HG02763 (cell line): ENCODE measurements around the gene RASL12.
A peak's percentile ranks its signal among the peaks of the same experiment; 100 is the strongest.
"Not testable (repeated sequence)": the region's sequence is repeated elsewhere in the genome, so short reads cannot be mapped to it uniquely, and the experiment has no call there.

Experiments
- ATAC-seq: cut with Tn5 transposase; IDR thresholded peaks from one replicate; pipeline ENCODE4 v1.9.1; 2021; ENCODE audit warnings: mild to moderate bottlenecking, moderate library complexity; ENCODE audit not compliant: unreplicated experiment

The RASL12 gene

DNA sequence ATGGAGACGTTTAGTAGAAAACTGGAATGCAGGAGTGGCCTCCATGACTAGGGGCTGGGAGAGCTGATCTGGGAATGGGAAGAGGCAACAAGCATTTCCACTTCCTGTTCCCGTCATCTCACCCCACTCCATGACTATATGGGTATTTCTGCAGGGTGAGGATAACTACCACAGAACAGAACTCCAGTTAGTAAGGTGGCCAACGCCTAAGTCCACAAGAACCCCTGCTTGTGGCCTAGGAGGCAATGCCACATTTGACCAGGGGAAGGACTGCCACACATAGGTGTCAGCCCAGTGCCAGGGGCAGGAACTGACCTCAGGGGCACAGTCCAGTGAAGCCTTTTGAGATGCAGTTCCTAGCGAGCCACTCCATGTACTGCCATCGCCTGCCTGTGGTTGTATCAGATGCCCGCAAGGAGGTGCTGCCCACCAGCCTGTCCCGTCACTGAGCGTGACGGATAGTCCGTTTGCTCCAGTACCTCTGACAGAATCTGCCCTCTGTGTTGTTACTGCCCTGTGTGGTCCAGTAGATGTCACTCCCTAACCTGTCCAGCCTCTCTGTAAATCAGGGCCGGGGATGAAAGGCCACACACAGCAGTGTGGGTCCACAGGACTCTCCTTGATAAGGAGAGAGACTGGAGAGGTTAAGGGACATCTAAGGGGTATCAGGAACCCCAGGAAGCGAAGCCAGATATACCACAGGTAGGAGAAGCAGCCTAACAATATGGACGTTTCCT is 34.8 kb downstream of the RASL12 start:
- peak; percentile 36 for ATAC-seq

DNA sequence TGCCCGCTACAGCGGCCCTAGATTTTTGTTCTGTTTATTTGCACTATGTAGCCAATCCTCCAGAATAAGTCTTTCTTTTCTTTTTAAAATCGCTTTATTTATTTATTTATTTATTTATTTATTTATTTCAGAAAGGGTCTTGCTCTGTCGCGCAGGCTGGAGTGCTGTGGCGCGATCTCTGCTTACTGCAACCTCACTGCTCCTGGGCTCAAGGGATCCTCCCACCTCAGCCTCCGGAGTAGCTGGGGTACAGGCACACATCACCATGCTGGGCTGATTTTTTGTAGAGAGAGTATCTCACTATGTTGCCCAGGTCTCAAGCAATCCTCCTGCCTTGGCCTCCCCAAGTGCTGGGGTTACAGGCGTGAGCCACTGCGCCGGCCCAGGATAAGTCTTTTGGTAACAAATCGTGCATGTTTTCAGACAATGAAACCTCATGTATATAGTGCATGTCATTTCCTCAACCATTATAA is 38.0 kb downstream of the RASL12 start:
- no peak for ATAC-seq

DNA sequence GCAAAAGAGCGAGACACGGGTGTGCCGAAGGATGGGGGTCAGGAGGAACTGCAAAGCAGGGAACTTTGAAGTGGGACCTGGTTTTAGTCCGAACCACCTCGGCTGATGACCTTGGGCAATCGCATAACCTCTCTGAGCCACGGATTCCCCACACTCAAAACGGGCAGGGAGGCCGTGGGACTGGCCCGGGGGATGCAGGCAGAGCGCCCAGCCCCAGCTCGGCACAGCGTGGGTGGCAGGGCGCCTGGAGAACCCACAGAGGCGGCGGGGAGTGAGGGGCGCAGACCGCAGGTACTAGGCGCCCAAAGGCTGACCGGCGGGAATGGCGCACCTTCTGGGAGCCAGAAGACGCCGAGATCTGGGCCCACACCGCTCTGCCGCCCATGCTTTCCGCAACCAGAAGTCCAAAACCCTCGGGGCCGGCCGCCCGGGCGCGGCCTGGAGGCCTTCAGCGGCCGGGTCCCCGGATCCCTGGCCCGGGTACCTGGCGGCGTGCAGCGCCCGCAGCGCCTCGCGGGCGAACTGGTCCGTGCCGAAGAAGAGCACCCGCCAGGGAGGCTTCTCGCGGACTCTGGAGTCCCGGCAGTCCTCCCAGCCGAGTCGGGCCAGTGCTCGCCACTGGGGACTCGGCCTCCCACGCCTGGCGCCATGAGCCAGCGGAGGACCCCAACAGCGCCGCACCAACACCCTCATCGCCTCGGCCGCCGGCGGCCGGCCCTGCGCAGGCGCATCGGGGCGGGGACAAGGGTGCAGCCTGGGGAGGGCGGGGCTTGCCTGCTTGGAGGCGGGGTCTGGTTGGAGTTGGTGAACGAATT is 38.7 kb downstream of the RASL12 start, which contains the start of gene MTFMT:
TSS of gene MTFMT (minus strand) at position 719 of the 815 bp plus-strand sequence. CDS start at position 693, 26 bp downstream.
- peak; percentile 80 for ATAC-seq

DNA sequence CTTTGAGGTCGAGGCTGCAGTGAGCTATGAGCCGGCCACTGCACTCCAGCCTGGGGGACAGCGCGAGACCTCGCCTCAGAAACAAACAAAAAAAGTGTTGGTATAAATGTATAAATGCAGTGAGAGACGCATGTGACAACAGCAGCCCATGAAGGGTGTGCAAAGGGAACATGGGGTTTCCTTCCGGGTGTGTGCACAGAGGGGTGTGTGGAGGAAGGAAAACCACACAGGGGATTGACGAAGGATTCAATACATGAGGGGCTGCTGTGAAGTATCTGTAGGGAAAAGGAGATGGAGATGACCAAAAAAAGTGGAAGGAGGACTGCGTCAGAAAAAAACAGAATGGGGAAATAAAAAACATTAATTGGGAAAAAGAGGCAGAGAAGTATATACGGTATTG is 39.5 kb downstream of the RASL12 start:
- ATAC-seq, result no peak

DNA sequence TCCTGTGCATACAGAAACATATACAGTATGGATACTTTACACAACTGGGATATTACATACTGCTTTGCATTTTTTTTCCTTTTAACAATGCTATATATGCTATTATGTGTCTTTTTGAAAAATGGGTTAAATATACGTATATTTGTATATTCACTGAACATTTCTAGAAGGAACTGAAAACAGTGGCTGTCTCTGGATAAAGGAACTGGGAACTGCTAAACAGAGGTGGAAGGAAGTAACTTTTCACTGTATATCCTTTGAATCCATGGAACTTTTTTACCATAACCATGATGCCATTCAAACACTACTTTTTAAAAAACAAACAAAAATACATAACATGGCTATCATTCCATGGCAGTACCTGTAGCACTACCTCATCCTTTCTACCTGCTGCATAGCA is 40.2 kb downstream of the RASL12 start:
- no peak for ATAC-seq

DNA sequence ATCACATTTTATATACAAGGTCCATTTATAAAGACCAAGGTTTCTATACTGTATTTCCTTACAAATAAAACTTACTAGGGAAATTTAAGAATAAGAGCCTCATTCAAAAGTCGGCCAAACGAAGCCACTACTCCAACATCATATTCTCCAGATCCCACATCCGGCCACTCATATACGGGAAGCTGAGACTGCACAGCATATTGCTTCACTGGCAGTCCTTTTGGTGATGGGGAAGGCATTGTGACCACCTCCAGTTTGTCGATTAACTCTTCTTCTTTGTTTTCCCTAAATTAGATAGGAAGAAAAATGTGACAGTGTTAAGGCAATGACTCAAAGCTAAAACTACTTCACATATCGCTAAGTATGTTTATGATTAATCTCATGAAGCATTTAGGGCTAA is 41.0 kb downstream of the RASL12 start:
- ATAC-seq, result no peak

DNA sequence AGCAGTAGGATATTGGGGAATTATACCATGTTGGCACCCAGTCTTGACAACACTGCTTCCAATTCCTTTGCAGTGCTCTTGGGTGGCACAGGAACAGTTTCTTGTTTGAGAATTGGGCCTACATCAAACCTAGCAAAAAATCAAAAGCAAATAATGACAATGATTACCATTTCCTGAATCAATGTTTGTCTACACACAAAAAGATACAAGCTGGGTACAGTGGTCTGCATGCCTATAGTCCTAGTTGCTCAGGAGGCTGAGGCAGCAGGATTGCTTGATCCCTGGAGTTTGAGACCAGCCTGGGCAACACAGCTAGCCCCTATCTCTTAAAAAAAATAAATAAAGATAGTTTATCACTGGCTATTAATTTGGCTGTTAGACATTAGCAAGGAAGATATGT is 46.3 kb downstream of the RASL12 start:
- ATAC-seq, result no peak

DNA sequence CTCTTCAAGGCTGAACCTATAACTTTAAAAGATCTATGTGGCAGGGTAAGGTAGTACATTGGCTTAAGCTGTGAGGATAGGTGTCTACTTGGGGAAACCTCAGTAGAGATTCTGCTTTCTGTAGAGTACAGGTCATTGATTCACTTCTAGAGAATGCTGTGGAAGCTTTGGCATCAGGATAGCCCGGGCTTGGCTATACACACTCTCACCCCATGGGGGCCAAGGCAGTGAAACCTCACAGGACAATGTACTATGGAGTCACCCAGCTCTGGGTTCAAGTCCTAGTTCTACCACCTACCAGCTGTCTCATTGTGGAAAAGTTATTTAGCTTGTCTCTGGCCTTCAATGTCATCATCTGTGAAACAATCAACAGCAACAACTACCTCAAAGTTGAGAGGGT is 47.4 kb downstream of the RASL12 start:
- no peak for ATAC-seq

DNA sequence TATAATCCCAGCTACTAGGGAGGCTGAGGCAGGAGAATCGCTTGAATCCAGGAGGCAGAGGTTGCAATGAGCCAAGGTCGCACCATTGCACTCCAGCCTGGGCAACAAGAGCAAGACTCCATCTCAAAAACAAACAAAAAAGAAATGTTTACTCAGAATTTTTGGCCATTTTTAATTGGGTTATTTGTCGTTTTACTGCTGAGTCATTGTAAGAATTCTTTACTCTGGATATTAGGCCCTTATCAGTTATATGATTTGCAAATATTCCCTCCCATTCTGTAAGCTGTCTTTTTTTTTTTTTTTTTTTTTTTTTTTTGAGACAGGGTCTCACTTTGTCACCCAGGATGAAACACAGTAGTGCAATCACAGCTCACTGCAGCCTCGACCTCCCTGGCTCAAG is 56.6 kb downstream of the RASL12 start:
- ATAC-seq, result not testable (repeated sequence)

DNA sequence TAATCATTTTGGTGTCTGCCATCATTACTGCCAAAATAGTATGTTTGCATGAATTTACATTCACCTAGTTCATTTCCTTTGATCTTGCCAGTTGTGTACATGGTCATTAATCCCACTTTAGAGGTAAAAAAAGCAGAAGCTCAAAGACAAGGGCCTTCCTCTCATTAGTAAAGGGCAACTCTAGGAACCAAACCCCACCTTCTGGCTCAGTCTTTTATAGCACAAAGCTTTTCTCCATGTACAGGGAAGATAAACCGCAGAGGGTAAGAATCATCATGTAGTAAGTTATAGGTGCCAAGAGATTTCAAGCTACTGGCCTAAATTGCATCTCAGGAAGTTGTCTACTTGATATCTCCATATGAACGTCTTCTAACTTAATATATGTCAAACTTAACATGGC is 58.8 kb downstream of the RASL12 start:
- no peak for ATAC-seq

DNA sequence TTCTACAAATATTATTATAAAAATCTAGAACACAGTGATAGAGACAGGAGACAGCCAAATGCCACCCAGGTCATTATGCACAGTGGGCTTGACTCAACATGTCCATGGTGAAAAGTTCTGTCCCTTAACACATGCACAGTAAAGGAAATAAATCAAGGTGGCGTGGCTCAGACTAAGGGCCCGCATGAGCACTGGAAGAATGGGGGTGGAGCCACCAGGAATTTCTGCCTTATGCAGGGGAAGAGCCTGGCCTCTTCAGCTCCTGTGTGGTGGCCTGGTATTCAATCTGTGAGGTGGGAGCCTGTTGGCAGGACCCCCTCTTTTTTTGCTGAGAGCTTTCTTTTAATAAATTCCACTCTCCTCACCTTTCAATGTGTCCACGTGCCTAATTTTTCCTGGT is 60.9 kb downstream of the RASL12 start:
- no peak for ATAC-seq

DNA sequence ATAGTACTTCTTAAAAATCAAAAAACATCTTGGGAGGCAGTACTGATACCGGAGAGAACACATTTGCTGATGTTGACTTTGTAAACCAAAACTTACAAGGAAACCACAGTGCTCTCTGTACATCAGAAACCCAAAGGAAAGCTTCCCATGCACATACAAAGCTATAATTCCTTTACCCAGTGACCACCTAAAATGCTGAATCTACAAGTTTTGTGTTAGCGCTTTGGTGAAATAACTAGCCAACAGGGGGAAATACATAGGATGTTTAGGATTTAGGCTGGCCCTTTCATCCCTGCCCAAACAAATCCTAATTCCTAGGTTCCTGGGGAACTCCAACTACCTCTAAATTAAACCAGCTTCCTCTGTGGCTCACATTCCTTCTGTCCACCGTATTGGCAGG is 62.8 kb downstream of the RASL12 start:
- no peak for ATAC-seq
